ENCODE results near the gene LAGE3. TPM values are rescaled to one million over a fixed set of nuclear protein-coding genes. Genes with fewer than 3 reads are reported as not detected.

LAGE3 gene
- total and polyA plus RNA-seq, 10 of the 15 experiments (the other 5 are each of a cell fraction or from before 2014, with no cell fraction given) = 5.3 to 63.7 (median 19.7) TPM

DNA sequence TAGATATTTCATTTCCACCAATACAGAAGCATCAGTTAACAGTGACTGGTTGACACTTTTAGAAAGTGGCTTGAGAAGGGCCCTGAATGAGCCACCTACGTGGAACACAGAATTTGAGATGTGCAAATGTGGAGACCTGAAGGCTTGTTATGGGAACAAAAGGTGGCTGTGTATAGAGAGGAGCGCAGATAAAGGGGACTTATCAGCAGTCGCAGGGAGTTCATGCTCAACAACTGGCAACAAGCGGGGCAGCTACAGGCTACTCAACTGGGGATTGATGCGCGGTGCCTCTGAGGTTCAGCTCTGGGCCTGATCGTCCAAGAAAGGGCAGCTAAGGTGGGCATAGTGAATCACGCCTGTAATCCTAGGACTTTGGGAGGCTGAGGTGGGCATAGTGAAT lies 40.3 kb upstream of the LAGE3 start (continued):
- TF ChIP-seq, protein P1, sequence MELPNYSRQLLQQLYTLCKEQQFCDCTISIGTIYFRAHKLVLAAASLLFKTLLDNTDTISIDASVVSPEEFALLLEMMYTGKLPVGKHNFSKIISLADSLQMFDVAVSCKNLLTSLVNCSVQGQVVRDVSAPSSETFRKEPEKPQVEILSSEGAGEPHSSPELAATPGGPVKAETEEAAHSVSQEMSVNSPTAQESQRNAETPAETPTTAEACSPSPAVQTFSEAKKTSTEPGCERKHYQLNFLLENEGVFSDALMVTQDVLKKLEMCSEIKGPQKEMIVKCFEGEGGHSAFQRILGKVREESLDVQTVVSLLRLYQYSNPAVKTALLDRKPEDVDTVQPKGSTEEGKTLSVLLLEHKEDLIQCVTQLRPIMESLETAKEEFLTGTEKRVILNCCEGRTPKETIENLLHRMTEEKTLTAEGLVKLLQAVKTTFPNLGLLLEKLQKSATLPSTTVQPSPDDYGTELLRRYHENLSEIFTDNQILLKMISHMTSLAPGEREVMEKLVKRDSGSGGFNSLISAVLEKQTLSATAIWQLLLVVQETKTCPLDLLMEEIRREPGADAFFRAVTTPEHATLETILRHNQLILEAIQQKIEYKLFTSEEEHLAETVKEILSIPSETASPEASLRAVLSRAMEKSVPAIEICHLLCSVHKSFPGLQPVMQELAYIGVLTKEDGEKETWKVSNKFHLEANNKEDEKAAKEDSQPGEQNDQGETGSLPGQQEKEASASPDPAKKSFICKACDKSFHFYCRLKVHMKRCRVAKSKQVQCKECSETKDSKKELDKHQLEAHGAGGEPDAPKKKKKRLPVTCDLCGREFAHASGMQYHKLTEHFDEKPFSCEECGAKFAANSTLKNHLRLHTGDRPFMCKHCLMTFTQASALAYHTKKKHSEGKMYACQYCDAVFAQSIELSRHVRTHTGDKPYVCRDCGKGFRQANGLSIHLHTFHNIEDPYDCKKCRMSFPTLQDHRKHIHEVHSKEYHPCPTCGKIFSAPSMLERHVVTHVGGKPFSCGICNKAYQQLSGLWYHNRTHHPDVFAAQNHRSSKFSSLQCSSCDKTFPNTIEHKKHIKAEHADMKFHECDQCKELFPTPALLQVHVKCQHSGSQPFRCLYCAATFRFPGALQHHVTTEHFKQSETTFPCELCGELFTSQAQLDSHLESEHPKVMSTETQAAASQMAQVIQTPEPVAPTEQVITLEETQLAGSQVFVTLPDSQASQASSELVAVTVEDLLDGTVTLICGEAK (IDR thresholded peaks at IDR 0.05; ENCODE audit: borderline replicate concordance) = no peak
- no peak for TF ChIP-seq MEF2A (IDR thresholded peaks at IDR 0.05; ENCODE audit: insufficient read depth, low read depth, low read length)
- TF ChIP-seq, protein P2, sequence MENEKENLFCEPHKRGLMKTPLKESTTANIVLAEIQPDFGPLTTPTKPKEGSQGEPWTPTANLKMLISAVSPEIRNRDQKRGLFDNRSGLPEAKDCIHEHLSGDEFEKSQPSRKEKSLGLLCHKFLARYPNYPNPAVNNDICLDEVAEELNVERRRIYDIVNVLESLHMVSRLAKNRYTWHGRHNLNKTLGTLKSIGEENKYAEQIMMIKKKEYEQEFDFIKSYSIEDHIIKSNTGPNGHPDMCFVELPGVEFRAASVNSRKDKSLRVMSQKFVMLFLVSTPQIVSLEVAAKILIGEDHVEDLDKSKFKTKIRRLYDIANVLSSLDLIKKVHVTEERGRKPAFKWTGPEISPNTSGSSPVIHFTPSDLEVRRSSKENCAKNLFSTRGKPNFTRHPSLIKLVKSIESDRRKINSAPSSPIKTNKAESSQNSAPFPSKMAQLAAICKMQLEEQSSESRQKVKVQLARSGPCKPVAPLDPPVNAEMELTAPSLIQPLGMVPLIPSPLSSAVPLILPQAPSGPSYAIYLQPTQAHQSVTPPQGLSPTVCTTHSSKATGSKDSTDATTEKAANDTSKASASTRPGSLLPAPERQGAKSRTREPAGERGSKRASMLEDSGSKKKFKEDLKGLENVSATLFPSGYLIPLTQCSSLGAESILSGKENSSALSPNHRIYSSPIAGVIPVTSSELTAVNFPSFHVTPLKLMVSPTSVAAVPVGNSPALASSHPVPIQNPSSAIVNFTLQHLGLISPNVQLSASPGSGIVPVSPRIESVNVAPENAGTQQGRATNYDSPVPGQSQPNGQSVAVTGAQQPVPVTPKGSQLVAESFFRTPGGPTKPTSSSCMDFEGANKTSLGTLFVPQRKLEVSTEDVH (IDR thresholded peaks at IDR 0.05; ENCODE audit: low read depth, partially characterized antibody) = no peak

Data from GM12878 (cell line).